Breast epithelium (tissue), 4 donors: ENCODE results near the gene MBD5. TPM values are rescaled to one million over a fixed set of nuclear protein-coding genes. Genes with fewer than 3 reads are reported as not detected.

Experiments used
- DNase-seq, 2 donors: peaks; one replicate each; pipeline ENCODE4 v3.0.0-alpha.2; 2019; ENCODE audit warnings: low spot score in 2 of 2
- H3K27ac ChIP-seq, 2 donors: fragments of 200-600 bp; sonication (generic) in 1 of 2; one replicate each; pipeline ENCODE4 v1.5.1; 2016 to 2019; ENCODE audit warnings: mild to moderate bottlenecking in 1 of 2
- H3K27me3 ChIP-seq, 2 donors: fragments of 200-600 bp; sonication (generic) in 1 of 2; one replicate each; pipeline versions ENCODE4 v1.5.1 to v1.6.0; 2017 to 2019; ENCODE audit warnings: control low read depth in 1 of 2, mild to moderate bottlenecking in 1 of 2
- H3K36me3 ChIP-seq: fragments of 200-600 bp; one replicate; pipeline ENCODE4 v1.5.1; 2019
- H3K4me1 ChIP-seq, 2 donors: fragments of 200-600 bp; sonication (generic); one replicate each; pipeline ENCODE4 v1.5.1; 2016 to 2019; ENCODE audit warnings: control low read depth in 1 of 2
- H3K4me3 ChIP-seq, 3 donors: fragments of 200-600 bp; sonication (generic); 1 replicate in 2 of 3; 2 replicates in 1 of 3; pipeline ENCODE4 v1.5.1; 2016 to 2019; ENCODE audit warnings: mild to moderate bottlenecking in 3 of 3, moderate library complexity in 2 of 3
- H3K9me3 ChIP-seq, 2 donors: fragments of 200-600 bp; sonication (generic) in 1 of 2; one replicate each; pipeline ENCODE4 v1.5.1; 2016 to 2019; ENCODE audit warnings: control low read depth in 1 of 2
- CTCF ChIP-seq, 3 donors: fragments of 450-650 bp; IDR thresholded peaks; one replicate each; pipeline ENCODE4 v1.5.1; 2016 to 2017; ENCODE audit warnings: antibody characterized with exemption in 3 of 3, mild to moderate bottlenecking in 3 of 3, moderate library complexity in 3 of 3
- POLR2A ChIP-seq: fragments of 450-650 bp; IDR thresholded peaks from one replicate; pipeline ENCODE4 v1.6.1; 2016; ENCODE audit warnings: antibody characterized with exemption, mild to moderate bottlenecking, moderate library complexity
- POLR2AphosphoS5 ChIP-seq, 3 donors: sonication (generic); formaldehyde crosslinking; IDR thresholded peaks; one replicate each; pipeline ENCODE4 v1.6.1; 2017; ENCODE audit warnings: antibody characterized with exemption in 3 of 3
- intact Hi-C: fragments of 100-400 bp; cut with DNase I; formaldehyde crosslinking; loops from one replicate; pipeline ENCODE4 v1.15.1; 2023; ENCODE audit warnings: low total_unique reads
- total RNA-seq, 3 donors: library from RNA; depleted of rRNA; stranded (reverse); fragments of >200 nt; gene quantifications; one replicate each; pipeline ENCODE4 v1.1.0, GENCODE V29; 2016

MBD5 gene
- total RNA-seq, 3 donors from 2014 or later, result 24.0 to 63.8 (median 40.3) TPM

DNA sequence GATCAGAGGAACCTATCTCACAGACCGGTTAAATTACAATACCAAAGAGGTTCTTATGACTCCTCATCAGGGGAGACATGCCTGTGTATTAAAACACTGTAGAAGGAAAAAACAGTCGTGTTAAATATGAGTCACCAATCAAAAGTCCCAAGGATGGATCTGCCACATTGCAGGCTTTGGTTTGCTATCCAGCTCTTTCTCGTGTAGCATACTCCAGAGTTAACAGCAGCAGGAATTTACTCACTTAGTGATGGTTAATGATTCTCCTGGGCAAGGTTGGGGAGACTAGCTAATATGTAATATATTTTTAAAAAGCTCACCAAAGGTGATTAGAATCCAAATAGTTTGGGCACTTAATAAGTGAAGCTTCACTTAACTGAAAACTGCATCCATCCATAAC is 109.7 kb downstream of the MBD5 start:
- H3K9me3 ChIP-seq, result no peaks in the 10 kb centered on the region
- TF ChIP-seq POLR2A (no peak), CTCF (IDR thresholded peaks at IDR 0.05) (no peak), POLR2AphosphoS5 (IDR thresholded peaks at IDR 0.05) (no peak)
- DNase-seq, result no peak
- H3K27ac ChIP-seq, result no peak overlapping the region
- H3K27me3 ChIP-seq, result no peaks in the 10 kb centered on the region
- H3K36me3 ChIP-seq, result no peaks in the 10 kb centered on the region
- intact Hi-C loops, result no loop called here
- H3K4me3 ChIP-seq, result no peak overlapping the region
- no peaks in the 10 kb centered on the region for H3K4me1 ChIP-seq

DNA sequence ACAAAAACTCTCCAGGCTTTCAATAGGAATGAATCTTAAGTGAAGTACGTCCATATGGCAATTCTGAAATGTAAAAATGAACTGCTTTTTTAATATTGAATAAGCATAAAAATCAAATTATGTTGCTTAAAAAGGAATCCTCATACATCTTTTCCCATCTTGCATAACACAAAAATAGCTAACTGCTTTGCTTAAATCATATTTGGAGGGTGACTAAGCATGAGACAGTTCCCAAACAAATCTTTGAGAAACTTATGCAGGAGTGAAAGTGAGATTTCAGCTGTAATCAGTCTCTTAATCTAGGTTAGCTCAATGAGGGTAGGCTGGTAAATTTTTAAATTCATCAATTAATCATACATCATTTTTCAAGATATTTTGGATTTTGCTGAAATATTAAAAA is 111.5 kb downstream of the MBD5 start:
- Histone ChIP-seq H3K4me1 (no peaks in the 10 kb centered on the region), H3K4me3 (no peak overlapping the region)

DNA sequence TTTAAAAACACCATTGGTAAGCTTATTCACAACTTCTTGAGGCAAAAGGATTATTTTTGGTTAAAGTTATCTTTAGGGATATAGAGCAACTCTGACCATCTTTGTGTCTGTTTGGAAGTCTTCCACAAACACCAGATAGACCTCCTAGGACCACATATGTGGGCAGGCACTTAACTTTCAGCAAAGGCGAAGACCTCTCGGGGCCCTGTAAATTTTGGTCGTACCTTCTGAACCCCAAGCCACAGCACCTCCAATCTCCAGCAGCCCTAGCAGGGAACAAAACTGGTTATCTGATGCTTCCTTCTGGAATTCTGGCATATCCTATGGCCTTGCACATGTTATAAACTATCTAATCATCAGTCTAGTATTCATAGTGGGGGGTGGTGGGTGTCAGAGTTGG is 114.8 kb downstream of the MBD5 start:
- no peaks in the 10 kb centered on the region for H3K27me3 ChIP-seq
- intact Hi-C loops, result no loop called here
- DNase-seq, result no peak
- TF ChIP-seq POLR2A (no peak), CTCF (IDR thresholded peaks at IDR 0.05) (no peak), POLR2AphosphoS5 (IDR thresholded peaks at IDR 0.05) (no peak)
- no peaks in the 10 kb centered on the region for H3K4me1 ChIP-seq
- no peaks in the 10 kb centered on the region for H3K9me3 ChIP-seq
- no peak overlapping the region for H3K27ac ChIP-seq
- no peaks in the 10 kb centered on the region for H3K36me3 ChIP-seq
- no peak overlapping the region for H3K4me3 ChIP-seq

More for the DNA sequence above, 111.5 kb downstream of the MBD5 start:
- no peaks in the 10 kb centered on the region for H3K9me3 ChIP-seq
- no peak overlapping the region for H3K27ac ChIP-seq
- TF ChIP-seq POLR2A, result no peak
- TF ChIP-seq POLR2AphosphoS5 (IDR thresholded peaks at IDR 0.05), result no peak
- no peak for TF ChIP-seq CTCF (IDR thresholded peaks at IDR 0.05)
- H3K36me3 ChIP-seq, result no peaks in the 10 kb centered on the region
- intact Hi-C loops, result no loop called here
- no peak for DNase-seq
- H3K27me3 ChIP-seq, result no peaks in the 10 kb centered on the region

- H3K4me1 ChIP-seq, result no peaks in the 10 kb centered on the region
Observed at GRCh38 chr2:148136441-148136840, 115.5 kb downstream of the MBD5 start.

GRCh38 chr2:148161909-148162435 is 141.1 kb downstream of the MBD5 start:
- no peak overlapping the region for H3K27ac ChIP-seq
- no peak for TF ChIP-seq POLR2AphosphoS5 (IDR thresholded peaks at IDR 0.05)
- no peak for TF ChIP-seq CTCF (IDR thresholded peaks at IDR 0.05)
- no peak for TF ChIP-seq POLR2A
- intact Hi-C loops, result no loop called here
- H3K36me3 ChIP-seq, result no peaks in the 10 kb centered on the region
- no peaks in the 10 kb centered on the region for H3K9me3 ChIP-seq
- no peaks in the 10 kb centered on the region for H3K27me3 ChIP-seq
- no peak overlapping the region for H3K4me3 ChIP-seq
- DNase-seq, result no peak
- H3K4me1 ChIP-seq, result no peaks in the 10 kb centered on the region

More at GRCh38 chr2:148136441-148136840, 115.5 kb downstream of the MBD5 start:
- no peaks in the 10 kb centered on the region for H3K9me3 ChIP-seq
- no peaks in the 10 kb centered on the region for H3K36me3 ChIP-seq
- TF ChIP-seq CTCF (IDR thresholded peaks at IDR 0.05) (no peak), POLR2AphosphoS5 (IDR thresholded peaks at IDR 0.05) (no peak), POLR2A (no peak)
- intact Hi-C loops, result no loop called here
- no peak overlapping the region for H3K4me3 ChIP-seq
- H3K27me3 ChIP-seq, result no peaks in the 10 kb centered on the region
- H3K27ac ChIP-seq, result no peak overlapping the region
- DNase-seq, result no peak
